Gastrocnemius medialis (tissue), 4 donors: ENCODE data around the gene BATF2.

ENCODE experiments used
- POLR2A ChIP-seq, 2 donors: fragments of 450-650 bp; IDR thresholded peaks; one replicate each; pipeline ENCODE4 v1.6.1; 2017; ENCODE audit warnings: antibody characterized with exemption in 2 of 2, mild to moderate bottlenecking in 2 of 2, moderate library complexity in 2 of 2
- TF ChIP-seq, protein P1 (sequence below), 5 experiments: fragments of 450-650 bp in 3 of 5; fragments of 200-600 bp in 2 of 5; sonication (generic) in 2 of 5; IDR thresholded peaks in 4 of 5; conservative IDR thresholded peaks in 1 of 5; 1 replicate in 4 of 5; 2 replicates in 1 of 5; pipeline ENCODE4 v1.5.1; 2016 to 2019; ENCODE audit warnings: antibody characterized with exemption in 5 of 5, mild to moderate bottlenecking in 3 of 5, moderate library complexity in 3 of 5

DNA sequence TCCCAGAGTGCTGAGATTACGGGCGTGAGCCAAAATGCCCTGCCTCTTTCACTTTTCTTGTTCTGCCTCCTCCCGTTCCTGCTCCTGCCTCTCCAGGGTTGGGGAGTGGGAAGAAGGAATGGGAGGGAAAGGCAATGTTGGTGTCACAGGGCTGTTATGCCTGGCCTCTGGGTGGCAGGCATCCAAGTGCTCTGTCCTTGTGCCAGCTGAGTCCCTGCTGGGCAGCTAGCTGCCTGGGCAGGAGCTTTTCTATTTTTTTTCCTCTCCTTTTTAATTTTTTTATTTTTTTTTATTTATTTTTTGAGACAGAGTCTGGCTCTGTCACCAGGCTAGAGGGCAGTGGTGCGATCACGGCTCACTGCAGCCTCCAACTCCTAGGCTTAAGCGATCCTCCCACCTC, 40.2 kb upstream of the BATF2 start:
- TF ChIP-seq, protein P1, sequence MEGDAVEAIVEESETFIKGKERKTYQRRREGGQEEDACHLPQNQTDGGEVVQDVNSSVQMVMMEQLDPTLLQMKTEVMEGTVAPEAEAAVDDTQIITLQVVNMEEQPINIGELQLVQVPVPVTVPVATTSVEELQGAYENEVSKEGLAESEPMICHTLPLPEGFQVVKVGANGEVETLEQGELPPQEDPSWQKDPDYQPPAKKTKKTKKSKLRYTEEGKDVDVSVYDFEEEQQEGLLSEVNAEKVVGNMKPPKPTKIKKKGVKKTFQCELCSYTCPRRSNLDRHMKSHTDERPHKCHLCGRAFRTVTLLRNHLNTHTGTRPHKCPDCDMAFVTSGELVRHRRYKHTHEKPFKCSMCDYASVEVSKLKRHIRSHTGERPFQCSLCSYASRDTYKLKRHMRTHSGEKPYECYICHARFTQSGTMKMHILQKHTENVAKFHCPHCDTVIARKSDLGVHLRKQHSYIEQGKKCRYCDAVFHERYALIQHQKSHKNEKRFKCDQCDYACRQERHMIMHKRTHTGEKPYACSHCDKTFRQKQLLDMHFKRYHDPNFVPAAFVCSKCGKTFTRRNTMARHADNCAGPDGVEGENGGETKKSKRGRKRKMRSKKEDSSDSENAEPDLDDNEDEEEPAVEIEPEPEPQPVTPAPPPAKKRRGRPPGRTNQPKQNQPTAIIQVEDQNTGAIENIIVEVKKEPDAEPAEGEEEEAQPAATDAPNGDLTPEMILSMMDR (IDR thresholded peaks at IDR 0.05 in 4 of 5, conservative IDR thresholded peaks at IDR 0.05 in 1 of 5) = no peak
- TF ChIP-seq POLR2A (IDR thresholded peaks at IDR 0.05) = no peak
